AG09319 (cell line): Measurements from ENCODE around the gene UBQLN1.

Experiments
- DNase-seq: peaks from one replicate; pipeline ENCODE4 v3.0.0-alpha.2; 2010; ENCODE audit warnings: low read depth; ENCODE audit errors: extremely low read depth
- TF ChIP-seq, protein P1 (sequence below): IDR thresholded peaks from 2 replicates; pipeline ENCODE4 v1.5.1; 2011; ENCODE audit warnings: low read depth, mild to moderate bottlenecking, inconsistent platforms, low read length, moderate library complexity

The UBQLN1 gene

GRCh38 chr9:83633676-83634075 lies 74.1 kb downstream of the UBQLN1 start:
- TF ChIP-seq, protein P1, sequence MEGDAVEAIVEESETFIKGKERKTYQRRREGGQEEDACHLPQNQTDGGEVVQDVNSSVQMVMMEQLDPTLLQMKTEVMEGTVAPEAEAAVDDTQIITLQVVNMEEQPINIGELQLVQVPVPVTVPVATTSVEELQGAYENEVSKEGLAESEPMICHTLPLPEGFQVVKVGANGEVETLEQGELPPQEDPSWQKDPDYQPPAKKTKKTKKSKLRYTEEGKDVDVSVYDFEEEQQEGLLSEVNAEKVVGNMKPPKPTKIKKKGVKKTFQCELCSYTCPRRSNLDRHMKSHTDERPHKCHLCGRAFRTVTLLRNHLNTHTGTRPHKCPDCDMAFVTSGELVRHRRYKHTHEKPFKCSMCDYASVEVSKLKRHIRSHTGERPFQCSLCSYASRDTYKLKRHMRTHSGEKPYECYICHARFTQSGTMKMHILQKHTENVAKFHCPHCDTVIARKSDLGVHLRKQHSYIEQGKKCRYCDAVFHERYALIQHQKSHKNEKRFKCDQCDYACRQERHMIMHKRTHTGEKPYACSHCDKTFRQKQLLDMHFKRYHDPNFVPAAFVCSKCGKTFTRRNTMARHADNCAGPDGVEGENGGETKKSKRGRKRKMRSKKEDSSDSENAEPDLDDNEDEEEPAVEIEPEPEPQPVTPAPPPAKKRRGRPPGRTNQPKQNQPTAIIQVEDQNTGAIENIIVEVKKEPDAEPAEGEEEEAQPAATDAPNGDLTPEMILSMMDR = no peak
- DNase-seq = no peak

- TF ChIP-seq, protein P1 = no peak
- DNase-seq = no peak
Measured at GRCh38 chr9:83633255-83633654, 74.5 kb downstream of the UBQLN1 start.

- DNase-seq = no peak
- TF ChIP-seq, protein P1 = no peak
Measured at GRCh38 chr9:83630938-83631457, 76.8 kb downstream of the UBQLN1 start.

DNA sequence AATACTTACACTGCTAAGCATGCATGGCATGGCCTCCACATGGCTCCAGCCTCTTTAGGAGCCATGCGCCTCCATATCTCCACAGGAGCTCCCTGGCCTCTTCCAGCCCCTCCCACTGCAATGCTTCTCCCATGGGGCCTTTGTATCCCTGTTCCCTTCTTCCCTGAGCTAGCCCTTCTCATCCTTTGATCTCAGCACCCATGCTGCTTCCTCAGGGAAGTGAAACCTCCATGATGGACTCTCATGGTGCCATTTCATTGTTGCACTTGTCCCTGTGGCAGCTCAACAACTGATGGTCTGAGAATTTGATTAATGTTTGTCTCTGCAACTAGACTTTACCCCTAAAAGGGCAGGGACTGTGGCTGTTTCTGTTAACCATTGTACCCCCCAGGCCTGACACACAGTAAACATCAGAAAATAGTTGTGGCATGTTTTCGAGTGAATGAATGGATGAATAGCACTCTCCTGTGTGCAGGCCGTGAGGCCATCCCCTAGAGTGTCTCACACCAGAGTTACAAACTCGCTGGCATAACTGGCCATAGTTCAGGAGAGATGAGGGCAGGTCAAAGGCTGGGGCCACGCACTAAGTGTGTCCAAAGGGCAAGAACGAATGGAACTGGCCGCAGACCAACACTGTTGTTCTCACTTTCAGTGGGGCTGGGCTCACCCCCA lies 78.2 kb downstream of the UBQLN1 start:
- TF ChIP-seq, protein P1 = no peak
- no peak for DNase-seq

GRCh38 chr9:83628540-83628939 lies 79.2 kb downstream of the UBQLN1 start:
- DNase-seq = no peak
- TF ChIP-seq, protein P1 = no peak

GRCh38 chr9:83625178-83625577 lies 82.6 kb downstream of the UBQLN1 start:
- TF ChIP-seq, protein P1 = no peak
- DNase-seq = no peak

DNA sequence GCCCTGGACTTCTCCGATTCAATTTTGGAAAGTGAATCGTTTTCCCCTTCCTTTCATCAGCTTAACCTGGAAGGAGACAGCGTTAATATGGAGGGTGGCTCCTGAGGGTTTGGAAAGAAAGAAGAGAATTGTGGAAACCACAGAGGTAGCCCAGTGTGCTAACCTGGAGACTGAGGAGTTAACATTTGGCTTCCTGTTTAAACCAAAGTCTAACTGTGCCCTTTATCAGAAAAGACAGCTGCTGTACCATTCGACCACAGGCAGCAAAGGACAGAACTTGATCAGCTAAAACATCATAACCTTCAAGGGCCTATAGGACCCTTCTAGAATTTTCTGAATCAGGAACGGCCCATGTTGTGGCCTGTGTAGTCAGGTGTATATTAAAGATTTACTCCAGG lies 84.1 kb downstream of the UBQLN1 start:
- DNase-seq = no peak
- TF ChIP-seq, protein P1 = no peak
